Activated naive CD4-positive, alpha-beta T cell treated with anti-CD3 and anti-CD28 coated beads, Interleukin-2, amount 10 ng/mL, durations not matched to agents 7 days and 5 days (primary cell): ENCODE data around the gene LEMD2.

Source experiments
- CTCF ChIA-PET: fragments of 350-600 bp; sonication (Branson Sonifier 250); formaldehyde crosslinking; loops from one replicate; lab custom pipeline; 2021; ENCODE audit warnings: antibody characterized with exemption; lab: Charles Lee
- DNase-seq: peaks from one replicate; pipeline ENCODE4 v3.0.0-alpha.2; 2020
- H3K27ac Mint-ChIP-seq: one replicate; pipeline ENCODE4 v1.8.0; 2021; ENCODE audit warnings: mild to moderate bottlenecking, moderate library complexity, mixed read lengths
- H3K27me3 Mint-ChIP-seq: one replicate; pipeline ENCODE4 v1.8.0; 2021; ENCODE audit warnings: mild to moderate bottlenecking, mixed read lengths
- H3K36me3 Mint-ChIP-seq: one replicate; pipeline ENCODE4 v1.8.0; 2021; ENCODE audit warnings: mixed read lengths
- H3K4me1 Mint-ChIP-seq: one replicate; pipeline ENCODE4 v1.8.0; 2021; ENCODE audit warnings: mixed read lengths
- H3K4me3 Mint-ChIP-seq: one replicate; pipeline ENCODE4 v1.8.0; 2021; ENCODE audit warnings: mild to moderate bottlenecking, moderate library complexity, mixed read lengths
- H3K9me3 Mint-ChIP-seq: one replicate; pipeline ENCODE4 v1.8.0; 2021; ENCODE audit warnings: mixed read lengths

Gene LEMD2

DNA sequence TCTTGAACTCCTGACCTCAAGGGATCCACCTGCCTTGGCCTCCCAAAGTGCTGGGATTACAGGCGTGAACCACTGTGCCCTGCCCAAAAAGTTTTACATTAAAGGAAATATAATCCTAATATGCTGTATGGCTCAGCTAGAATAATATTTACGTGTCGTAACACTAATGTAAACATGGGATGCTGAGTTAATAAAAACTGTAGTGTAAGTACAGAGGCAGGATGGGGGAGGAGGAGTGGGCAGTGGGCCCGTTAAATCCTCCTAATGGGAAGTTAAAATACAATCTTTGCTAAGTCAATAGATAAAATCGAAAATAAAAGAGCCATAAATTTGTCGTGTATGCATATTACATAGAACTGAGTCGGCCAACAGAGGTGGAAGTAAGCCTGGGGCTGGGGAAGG, 30.1 kb downstream of the LEMD2 start:
- Mint-ChIP-seq H3K27ac (no peak overlapping the region), H3K4me3 (no peak overlapping the region), H3K36me3 (no peaks in the 10 kb centered on the region), H3K27me3 (peaks cover 31% of the 10 kb centered on the region), H3K4me1 (no peaks in the 10 kb centered on the region), H3K9me3 (no peaks in the 10 kb centered on the region)
- CTCF ChIA-PET: interaction anchor here (0.8 to 1.6 kb wide), 2 partner anchors 12 to 15 kb away, joined by 3 to 4 read pairs; no protein-coding TSS in a partner anchor
- DNase-seq: no peak

- no peaks in the 10 kb centered on the region for H3K9me3 Mint-ChIP-seq
- no peak for DNase-seq
- H3K27me3 Mint-ChIP-seq: peaks cover 27% of the 10 kb centered on the region
- no peak overlapping the region for H3K4me3 Mint-ChIP-seq
- CTCF ChIA-PET: interaction anchor here (0.8 to 15.6 kb wide), 4 partner anchors 9 to 47 kb away, joined by 3 to 144 read pairs (median 4); partner anchors contain the start of gene UQCC2
- no peaks in the 10 kb centered on the region for H3K36me3 Mint-ChIP-seq
- H3K4me1 Mint-ChIP-seq: no peaks in the 10 kb centered on the region
- no peak overlapping the region for H3K27ac Mint-ChIP-seq
These were observed 31.0 kb downstream of the LEMD2 start for GRCh38 chr6:33757906-33758305.

GRCh38 chr6:33757113-33757512, 31.8 kb downstream of the LEMD2 start:
- CTCF ChIA-PET: interaction anchor here (1.2 to 15.6 kb wide), 2 partner anchors 10 to 46 kb away, joined by 3 to 144 read pairs; partner anchors contain the start of gene UQCC2
- Mint-ChIP-seq H3K4me1 (no peaks in the 10 kb centered on the region), H3K36me3 (no peaks in the 10 kb centered on the region), H3K9me3 (no peaks in the 10 kb centered on the region), H3K27ac (no peak overlapping the region), H3K4me3 (no peak overlapping the region), H3K27me3 (peaks cover 25% of the 10 kb centered on the region)
- no peak for DNase-seq

DNA sequence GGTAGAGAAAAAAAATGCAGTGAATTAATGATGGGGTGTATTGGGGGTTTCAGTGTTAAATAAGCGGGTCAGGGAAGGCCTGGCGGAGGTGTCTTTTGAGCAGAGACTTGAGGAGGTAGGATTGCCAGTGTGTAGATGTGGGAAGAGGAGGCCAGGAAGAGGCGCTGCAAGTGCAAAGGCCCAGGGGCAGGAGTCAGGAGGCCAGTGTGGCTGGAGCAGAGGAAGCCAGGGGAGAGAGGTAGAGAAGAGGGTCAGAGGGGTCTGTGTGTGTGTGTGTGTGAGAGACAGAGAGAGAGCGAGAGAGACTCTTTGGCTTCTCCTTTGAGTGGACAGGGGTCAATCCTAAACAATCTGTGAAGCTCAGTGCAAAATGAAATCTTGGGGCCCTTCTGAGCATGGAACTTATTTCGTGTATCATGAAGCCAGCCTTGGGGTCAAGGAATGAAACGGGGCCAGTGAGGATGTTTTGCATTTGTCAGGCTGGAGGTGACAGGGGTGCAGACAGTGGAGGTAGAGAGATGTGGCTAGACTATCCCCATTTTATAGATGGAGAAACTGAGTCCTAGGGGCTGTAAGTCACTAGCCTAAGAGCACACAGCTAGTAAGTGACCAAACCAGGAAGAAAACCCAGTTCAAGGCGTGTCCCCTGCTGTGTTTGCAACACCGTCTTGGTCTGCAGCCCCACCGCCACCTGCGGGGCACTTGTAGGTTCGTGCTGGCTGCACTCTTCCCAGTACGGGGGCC, 32.5 kb downstream of the LEMD2 start:
- no peaks in the 10 kb centered on the region for H3K4me1 Mint-ChIP-seq
- no peak overlapping the region for H3K4me3 Mint-ChIP-seq
- peaks cover 24% of the 10 kb centered on the region for H3K27me3 Mint-ChIP-seq
- CTCF ChIA-PET: interaction anchor here (15.6 kb wide), 1 partner anchor 11 kb away, joined by 144 read pairs; no protein-coding TSS in a partner anchor
- DNase-seq: no peak
- no peaks in the 10 kb centered on the region for H3K9me3 Mint-ChIP-seq
- H3K27ac Mint-ChIP-seq: no peak overlapping the region
- H3K36me3 Mint-ChIP-seq: no peaks in the 10 kb centered on the region

DNA sequence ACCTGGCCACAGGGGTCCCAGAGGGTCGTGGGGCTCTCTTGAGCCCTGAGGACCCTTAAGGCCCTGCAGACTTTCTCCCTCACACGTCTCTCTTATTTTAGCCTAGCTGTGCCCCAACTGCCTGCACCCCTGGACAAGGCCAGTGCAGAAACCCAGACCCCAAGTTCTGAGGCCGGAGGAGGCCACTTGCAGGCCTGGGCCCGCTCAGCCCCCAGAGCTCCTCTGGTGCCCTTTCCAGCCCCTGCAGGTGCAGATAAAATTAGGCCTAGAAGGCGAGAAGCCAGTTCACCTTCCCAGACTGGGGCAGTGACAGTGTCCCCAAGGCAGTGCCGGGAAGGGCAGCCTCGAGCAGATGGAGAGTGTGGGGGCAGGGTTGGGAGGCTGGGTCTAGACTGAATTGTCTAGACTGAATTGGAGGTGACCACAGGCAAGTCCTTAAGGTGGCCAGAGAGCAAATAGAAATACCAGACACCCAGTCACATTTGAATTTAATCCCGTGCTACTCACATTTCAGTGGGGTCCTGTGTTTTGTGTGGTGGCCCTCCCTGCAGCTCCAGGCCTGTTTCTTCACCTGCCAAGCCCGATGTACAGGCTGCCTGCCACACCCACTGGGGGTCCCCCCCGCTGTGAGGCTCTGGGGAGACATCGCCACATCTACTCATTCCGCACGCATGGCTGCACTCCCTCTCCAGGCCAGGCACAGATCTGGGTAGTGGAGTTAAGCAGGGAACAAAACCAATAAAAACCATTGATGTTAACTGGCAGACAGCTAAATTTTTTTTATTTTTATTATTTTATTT, 33.7 kb downstream of the LEMD2 start:
- peaks cover 14% of the 10 kb centered on the region for H3K27me3 Mint-ChIP-seq
- H3K27ac Mint-ChIP-seq: no peak overlapping the region
- CTCF ChIA-PET: interaction anchor here (0.6 to 15.6 kb wide), 2 partner anchors 11 to 12 kb away, joined by 3 to 144 read pairs; no protein-coding TSS in a partner anchor
- no peak overlapping the region for H3K4me3 Mint-ChIP-seq
- H3K4me1 Mint-ChIP-seq: no peaks in the 10 kb centered on the region
- no peak for DNase-seq
- no peaks in the 10 kb centered on the region for H3K9me3 Mint-ChIP-seq
- H3K36me3 Mint-ChIP-seq: no peaks in the 10 kb centered on the region

DNA sequence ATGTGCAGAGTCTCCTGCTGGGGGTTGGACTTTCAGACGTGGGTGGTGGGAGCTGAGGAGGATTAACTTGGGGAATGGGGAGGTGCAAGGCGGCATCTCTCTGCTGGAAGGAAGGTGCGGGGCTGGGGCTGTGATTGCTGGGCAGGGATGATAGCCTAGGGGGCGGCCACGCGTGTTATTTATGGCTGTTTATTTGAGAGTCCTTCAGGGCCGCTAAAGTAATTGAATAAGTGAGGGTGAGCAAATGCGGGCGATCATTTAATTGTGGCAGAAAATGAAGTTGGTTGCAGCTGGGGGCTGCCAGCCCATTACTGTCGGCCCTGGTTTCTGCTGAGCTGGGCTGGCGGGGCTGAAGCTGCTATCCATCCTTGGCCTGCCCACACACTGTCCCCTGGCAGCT, 34.7 kb downstream of the LEMD2 start:
- Mint-ChIP-seq H3K36me3 (no peaks in the 10 kb centered on the region), H3K4me1 (no peaks in the 10 kb centered on the region), H3K27ac (no peak overlapping the region), H3K9me3 (no peaks in the 10 kb centered on the region), H3K27me3 (peaks cover 10% of the 10 kb centered on the region), H3K4me3 (no peak overlapping the region)
- DNase-seq: no peak
- CTCF ChIA-PET: interaction anchor here (0.6 to 15.6 kb wide), 2 partner anchors 10 to 13 kb away, joined by 3 to 144 read pairs; no protein-coding TSS in a partner anchor

GRCh38 chr6:33752646-33753015, 36.3 kb downstream of the LEMD2 start:
- H3K27ac Mint-ChIP-seq: no peak overlapping the region
- H3K9me3 Mint-ChIP-seq: no peaks in the 10 kb centered on the region
- H3K36me3 Mint-ChIP-seq: no peaks in the 10 kb centered on the region
- no peak overlapping the region for H3K4me3 Mint-ChIP-seq
- H3K27me3 Mint-ChIP-seq: peaks cover 17% of the 10 kb centered on the region
- no peaks in the 10 kb centered on the region for H3K4me1 Mint-ChIP-seq
- CTCF ChIA-PET: interaction anchor here (0.8 to 15.6 kb wide), 2 partner anchors 9 to 15 kb away, joined by 3 to 144 read pairs; no protein-coding TSS in a partner anchor
- no peak for DNase-seq

GRCh38 chr6:33751771-33752645, 36.9 kb downstream of the LEMD2 start:
- Mint-ChIP-seq H3K4me3 (no peak overlapping the region), H3K27ac (no peak overlapping the region), H3K36me3 (no peaks in the 10 kb centered on the region), H3K9me3 (no peaks in the 10 kb centered on the region), H3K4me1 (no peaks in the 10 kb centered on the region), H3K27me3 (peaks cover 22% of the 10 kb centered on the region)
- CTCF ChIA-PET: interaction anchor here (15.6 kb wide), 1 partner anchor 15 kb away, joined by 144 read pairs; no protein-coding TSS in a partner anchor
- DNase-seq: no peak

DNA sequence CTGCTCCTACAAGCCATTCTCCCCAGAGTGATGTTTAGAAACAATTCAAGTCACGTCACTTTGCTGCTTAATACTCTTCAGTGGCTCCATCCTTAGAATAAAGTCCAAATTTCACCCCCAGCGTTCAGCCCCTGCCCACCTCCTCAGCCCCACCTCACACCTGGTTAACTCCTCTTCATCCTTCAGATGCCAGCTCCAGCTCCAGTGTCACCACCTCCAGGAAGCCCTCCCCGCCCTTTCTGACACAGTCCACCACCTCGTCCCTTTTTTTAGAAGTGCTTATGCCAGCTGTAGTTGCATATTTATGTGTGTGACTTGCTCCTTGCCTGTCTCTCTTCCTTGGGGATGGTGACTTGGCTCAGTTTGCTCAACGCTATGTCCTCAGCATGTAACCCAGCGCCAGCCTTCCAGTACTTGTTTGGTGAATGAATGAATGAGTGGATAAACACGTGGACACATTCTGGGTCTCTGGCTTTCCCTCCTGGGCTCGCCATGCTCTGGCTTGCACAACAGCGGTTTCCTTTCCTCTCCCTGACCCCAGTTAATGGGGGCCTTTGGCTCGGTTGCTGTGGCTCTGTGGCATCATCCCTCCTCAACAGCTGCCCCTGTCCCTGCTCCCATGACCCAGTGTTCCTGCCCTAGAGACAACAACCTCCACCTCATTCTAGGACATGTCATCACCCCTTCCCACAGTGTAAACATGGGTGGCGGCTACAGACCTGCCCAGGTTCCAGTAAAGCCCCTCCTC, 38.5 kb downstream of the LEMD2 start:
- Mint-ChIP-seq H3K4me3 (no peak overlapping the region), H3K36me3 (no peaks in the 10 kb centered on the region), H3K27me3 (peaks cover 34% of the 10 kb centered on the region), H3K27ac (no peak overlapping the region), H3K9me3 (no peaks in the 10 kb centered on the region), H3K4me1 (no peaks in the 10 kb centered on the region)
- CTCF ChIA-PET: interaction anchor here (15.6 kb wide), 1 partner anchor 17 kb away, joined by 144 read pairs; no protein-coding TSS in a partner anchor
- DNase-seq: no peak

DNA sequence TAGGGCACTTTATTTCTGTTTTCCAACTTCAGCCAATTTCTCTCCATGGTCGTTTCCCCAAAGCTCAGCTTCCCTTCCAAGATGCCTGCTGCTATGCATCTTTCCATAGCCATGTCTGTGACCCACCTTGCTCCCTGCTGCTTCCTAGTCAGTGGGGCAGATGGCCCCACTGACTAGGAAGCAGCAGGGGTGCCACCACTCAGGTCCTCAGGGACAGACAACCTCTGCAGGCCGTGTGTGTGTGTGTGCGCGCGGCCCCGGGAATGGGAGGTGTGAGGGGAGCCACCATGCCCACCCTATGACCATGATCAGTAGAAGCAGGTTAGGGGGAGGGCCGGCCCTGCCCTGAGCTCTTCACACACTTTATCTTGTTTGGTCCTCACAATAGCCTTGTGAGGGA, 39.5 kb downstream of the LEMD2 start:
- no peak overlapping the region for H3K27ac Mint-ChIP-seq
- CTCF ChIA-PET: interaction anchor here (15.6 kb wide), 1 partner anchor 18 kb away, joined by 144 read pairs; no protein-coding TSS in a partner anchor
- H3K9me3 Mint-ChIP-seq: no peaks in the 10 kb centered on the region
- no peak for DNase-seq
- no peaks in the 10 kb centered on the region for H3K36me3 Mint-ChIP-seq
- H3K4me3 Mint-ChIP-seq: no peak overlapping the region
- H3K4me1 Mint-ChIP-seq: no peaks in the 10 kb centered on the region
- H3K27me3 Mint-ChIP-seq: peaks cover 36% of the 10 kb centered on the region

DNA sequence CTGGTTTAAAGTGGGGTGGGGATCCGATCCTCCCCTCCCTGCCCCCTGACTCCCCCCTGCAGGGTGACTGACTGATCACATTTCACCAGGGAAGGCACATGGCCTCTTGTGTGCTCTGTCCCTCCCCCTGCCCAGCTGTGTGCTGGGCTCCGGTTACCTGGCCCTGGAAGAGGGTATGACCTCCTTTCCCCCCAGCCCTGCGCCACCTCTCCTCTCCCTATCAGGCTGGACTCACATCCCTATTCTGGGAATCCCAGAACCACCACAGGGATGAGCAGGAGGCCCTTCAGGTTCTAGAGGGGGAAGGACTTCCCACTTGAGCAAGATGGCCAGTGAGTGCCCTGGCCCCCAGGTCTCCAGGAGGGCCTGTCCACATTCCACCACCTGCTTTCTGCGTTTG, 40.1 kb downstream of the LEMD2 start:
- H3K27me3 Mint-ChIP-seq: peaks cover 39% of the 10 kb centered on the region
- no peak overlapping the region for H3K27ac Mint-ChIP-seq

GRCh38 chr6:33747823-33748222, 41.1 kb downstream of the LEMD2 start:
- H3K36me3 Mint-ChIP-seq: no peaks in the 10 kb centered on the region
- peaks cover 47% of the 10 kb centered on the region for H3K27me3 Mint-ChIP-seq
- DNase-seq: no peak
- H3K9me3 Mint-ChIP-seq: no peaks in the 10 kb centered on the region
- H3K4me3 Mint-ChIP-seq: no peak overlapping the region
- CTCF ChIA-PET: interaction anchor here (0.6 to 15.6 kb wide), 4 partner anchors 19 to 277 kb away, joined by 3 to 144 read pairs (median 4); partner anchors contain the start of gene UQCC2
- no peak overlapping the region for H3K27ac Mint-ChIP-seq
- no peaks in the 10 kb centered on the region for H3K4me1 Mint-ChIP-seq

More for the DNA sequence above, 40.1 kb downstream of the LEMD2 start:
- H3K9me3 Mint-ChIP-seq: no peaks in the 10 kb centered on the region
- H3K36me3 Mint-ChIP-seq: no peaks in the 10 kb centered on the region
- no peaks in the 10 kb centered on the region for H3K4me1 Mint-ChIP-seq
- CTCF ChIA-PET: interaction anchor here (15.6 kb wide), 1 partner anchor 18 kb away, joined by 144 read pairs; no protein-coding TSS in a partner anchor
- H3K4me3 Mint-ChIP-seq: no peak overlapping the region
- DNase-seq: no peak
